Stimulated activated CD8-positive, alpha-beta memory T cell treated with anti-CD3 and anti-CD28 coated beads, Interleukin-4, amount 100 ng/mL, for 48 hours (primary cell): ENCODE measurements around the gene INAVA.

Experiments
- DNase-seq: peaks from one replicate; pipeline ENCODE4 v3.0.0-alpha.2; 2020

The INAVA gene

GRCh38 chr1:200894712-200895442 lies at the start of gene INAVA:
INAVA (plus strand) TSS chr1:200894900; CDS start chr1:200898401, 3,501 bp downstream.
- no peak for DNase-seq

GRCh38 chr1:200845360-200845759 lies 49.3 kb upstream of the INAVA start:
- no peak for DNase-seq

- no peak for DNase-seq
Observed at GRCh38 chr1:200846398-200846797, 48.3 kb upstream of the INAVA start.

GRCh38 chr1:200849430-200849829 lies 45.3 kb upstream of the INAVA start:
- DNase-seq = no peak

GRCh38 chr1:200850554-200850953 lies 44.1 kb upstream of the INAVA start:
- no peak for DNase-seq

GRCh38 chr1:200856716-200857357 lies 37.9 kb upstream of the INAVA start:
- DNase-seq = no peak

- DNase-seq = no peak
Observed at GRCh38 chr1:200857804-200858203, 36.9 kb upstream of the INAVA start.

- DNase-seq = no peak
Observed at GRCh38 chr1:200861937-200862647, 32.6 kb upstream of the INAVA start.

GRCh38 chr1:200862713-200863415 lies 31.8 kb upstream of the INAVA start:
- DNase-seq = no peak

- no peak for DNase-seq
Observed at GRCh38 chr1:200866116-200866515, 28.6 kb upstream of the INAVA start.

- DNase-seq = peak; percentile 73
Observed at GRCh38 chr1:200866521-200866920, 28.2 kb upstream of the INAVA start.

- DNase-seq = no peak
Observed at GRCh38 chr1:200867018-200867811, 27.5 kb upstream of the INAVA start.

GRCh38 chr1:200869376-200869752 lies 25.3 kb upstream of the INAVA start:
- no peak for DNase-seq

GRCh38 chr1:200869753-200870391 lies 24.8 kb upstream of the INAVA start:
- peak; percentile 55 for DNase-seq

GRCh38 chr1:200872446-200873115 lies 22.1 kb upstream of the INAVA start, which contains the start of gene GPR25:
GPR25 (plus strand) TSS chr1:200872981; CDS start chr1:200873038, 57 bp downstream.
- no peak for DNase-seq

GRCh38 chr1:200873116-200873670 lies 21.5 kb upstream of the INAVA start:
- no peak for DNase-seq

- no peak for DNase-seq
Observed at GRCh38 chr1:200873671-200874397, 20.9 kb upstream of the INAVA start.

GRCh38 chr1:200874694-200875093 lies 20.0 kb upstream of the INAVA start:
- DNase-seq = no peak

GRCh38 chr1:200875416-200875815 lies 19.3 kb upstream of the INAVA start:
- no peak for DNase-seq

- DNase-seq = no peak
Observed at GRCh38 chr1:200877010-200877409, 17.7 kb upstream of the INAVA start.
